Measurements from ENCODE around the gene SPATS1. TPM values are rescaled to one million over a fixed set of nuclear protein-coding genes. Genes with fewer than 3 reads are reported as not detected.
"Not testable (repeated sequence)": the region's sequence is repeated elsewhere in the genome, so short reads cannot be mapped to it uniquely, and the experiment has no call there.

The SPATS1 gene
- total and polyA plus RNA-seq, 4 donors = 1.2 to 4.4 (median 2.3) TPM

GRCh38 chr6:44341095-44341890, 1.2 kb upstream of the SPATS1 start:
- ATAC-seq (ENCODE audit: insufficient read depth, low FRiP score) (no peak), DNase-seq (no peak)
- no peak for TF ChIP-seq CTCF (IDR thresholded peaks at IDR 0.05; ENCODE audit: control extremely low read depth, extremely low read depth)
- WGBS, 2 donors = 68 to 70% methylated on average over 8 of the region's 8 CpGs
- H3K4me1 ChIP-seq (ENCODE audit: control insufficient read depth in 5 of 5, insufficient read depth in 5 of 5, low read length in 5 of 5) = peaks cover 0 to 7% (median 4%) of the 10 kb centered on the region in 5 donors
- no peaks in the 10 kb centered on the region for H3K36me3 ChIP-seq (ENCODE audit: control insufficient read depth in 4 of 4, insufficient read depth in 4 of 4, low read length in 4 of 4)
- H3K27me3 ChIP-seq (ENCODE audit: control insufficient read depth in 3 of 3, insufficient read depth in 3 of 3, low read length in 2 of 3) = peaks cover 0 to 51% (median 39%) of the 10 kb centered on the region in 3 donors
- H3K9me3 ChIP-seq (ENCODE audit: control insufficient read depth in 4 of 4, insufficient read depth in 3 of 4, low read length in 3 of 4) = no peaks in the 10 kb centered on the region
- no peak overlapping the region for H3K27ac ChIP-seq (ENCODE audit: low read depth in 1 of 2, low read length in 1 of 2)
- no peak overlapping the region for H3K4me3 ChIP-seq
- no peak overlapping the region for H3K9ac ChIP-seq (ENCODE audit: insufficient read depth in 1 of 2, low read length in 2 of 2)

- H3K4me3 ChIP-seq = no peak overlapping the region
These were observed 398 bp upstream of the SPATS1 start for GRCh38 chr6:44342052-44342451.

GRCh38 chr6:44346818-44347217, 4.4 kb downstream of the SPATS1 start:
- not testable (repeated sequence) for H3K4me1 ChIP-seq (ENCODE audit: control insufficient read depth in 5 of 5, insufficient read depth in 5 of 5, low read length in 5 of 5); H3K4me3 ChIP-seq; H3K36me3 ChIP-seq (ENCODE audit: control insufficient read depth in 4 of 4, insufficient read depth in 4 of 4, low read length in 4 of 4); ATAC-seq (ENCODE audit: insufficient read depth, low FRiP score); H3K9ac ChIP-seq (ENCODE audit: insufficient read depth in 1 of 2, low read length in 2 of 2); H3K9me3 ChIP-seq (ENCODE audit: control insufficient read depth in 4 of 4, insufficient read depth in 3 of 4, low read length in 3 of 4); DNase-seq; H3K27ac ChIP-seq (ENCODE audit: low read depth in 1 of 2, low read length in 1 of 2)
- H3K27me3 ChIP-seq (ENCODE audit: control insufficient read depth in 3 of 3, insufficient read depth in 3 of 3, low read length in 2 of 3) = peaks cover 0 to 35% (median 28%) of the 10 kb centered on the region in 3 donors
- WGBS, 2 donors = 84% methylated on average over 4 of the region's 4 CpGs

More at GRCh38 chr6:44342052-44342451, 398 bp upstream of the SPATS1 start:
- Histone ChIP-seq H3K36me3 (ENCODE audit: control insufficient read depth in 4 of 4, insufficient read depth in 4 of 4, low read length in 4 of 4) (no peaks in the 10 kb centered on the region), H3K27ac (ENCODE audit: low read depth in 1 of 2, low read length in 1 of 2) (no peak overlapping the region), H3K9ac (ENCODE audit: insufficient read depth in 1 of 2, low read length in 2 of 2) (no peak overlapping the region), H3K4me1 (ENCODE audit: control insufficient read depth in 5 of 5, insufficient read depth in 5 of 5, low read length in 5 of 5) (peaks cover 0 to 7% (median 4%) of the 10 kb centered on the region in 5 donors), H3K9me3 (ENCODE audit: control insufficient read depth in 4 of 4, insufficient read depth in 3 of 4, low read length in 3 of 4) (peaks cover 0 to 2% (median 0%) of the 10 kb centered on the region in 4 donors), H3K27me3 (ENCODE audit: control insufficient read depth in 3 of 3, insufficient read depth in 3 of 3, low read length in 2 of 3) (peaks cover 0 to 51% (median 39%) of the 10 kb centered on the region in 3 donors)
- peak in 2 of 3 donors; percentile 20 to 27 for DNase-seq
- no peak for ATAC-seq (ENCODE audit: insufficient read depth, low FRiP score)
- no peak for TF ChIP-seq CTCF (IDR thresholded peaks at IDR 0.05; ENCODE audit: control extremely low read depth, extremely low read depth)
- 21 to 32% methylated on average over 6 of the region's 6 CpGs for WGBS, 2 donors

GRCh38 chr6:44349904-44350649, 7.6 kb downstream of the SPATS1 start:
- Histone ChIP-seq H3K36me3 (ENCODE audit: control insufficient read depth in 4 of 4, insufficient read depth in 4 of 4, low read length in 4 of 4) (no peaks in the 10 kb centered on the region), H3K9ac (ENCODE audit: insufficient read depth in 1 of 2, low read length in 2 of 2) (no peak overlapping the region), H3K4me3 (no peak overlapping the region), H3K27ac (ENCODE audit: low read depth in 1 of 2, low read length in 1 of 2) (no peak overlapping the region), H3K9me3 (ENCODE audit: control insufficient read depth in 4 of 4, insufficient read depth in 3 of 4, low read length in 3 of 4) (peaks cover 0 to 2% (median 0%) of the 10 kb centered on the region in 4 donors), H3K4me1 (ENCODE audit: control insufficient read depth in 5 of 5, insufficient read depth in 5 of 5, low read length in 5 of 5) (no peaks in the 10 kb centered on the region), H3K27me3 (ENCODE audit: control insufficient read depth in 3 of 3, insufficient read depth in 3 of 3, low read length in 2 of 3) (peaks cover 0 to 8% (median 6%) of the 10 kb centered on the region in 3 donors)
- 72 to 80% methylated on average over 6 of the region's 6 CpGs for WGBS, 2 donors
- TF ChIP-seq CTCF (IDR thresholded peaks at IDR 0.05; ENCODE audit: control extremely low read depth, extremely low read depth) = no peak
- DNase-seq = no peak
- no peak for ATAC-seq (ENCODE audit: insufficient read depth, low FRiP score)

GRCh38 chr6:44350650-44350994, 8.2 kb downstream of the SPATS1 start:
- not testable (repeated sequence) for H3K27me3 ChIP-seq (ENCODE audit: control insufficient read depth in 3 of 3, insufficient read depth in 3 of 3, low read length in 2 of 3); H3K9me3 ChIP-seq (ENCODE audit: control insufficient read depth in 4 of 4, insufficient read depth in 3 of 4, low read length in 3 of 4); ATAC-seq (ENCODE audit: insufficient read depth, low FRiP score); H3K9ac ChIP-seq (ENCODE audit: insufficient read depth in 1 of 2, low read length in 2 of 2); H3K4me1 ChIP-seq (ENCODE audit: control insufficient read depth in 5 of 5, insufficient read depth in 5 of 5, low read length in 5 of 5); H3K27ac ChIP-seq (ENCODE audit: low read depth in 1 of 2, low read length in 1 of 2); DNase-seq; H3K36me3 ChIP-seq (ENCODE audit: control insufficient read depth in 4 of 4, insufficient read depth in 4 of 4, low read length in 4 of 4); H3K4me3 ChIP-seq
- 75 to 89% methylated on average over 4 of the region's 4 CpGs for WGBS, 2 donors

All from lung (tissue), 12 donors.